Adrenal gland (tissue), 5 donors: ENCODE results near the gene METTL2B.
"Not testable (repeated sequence)": the region's sequence is repeated elsewhere in the genome, so short reads cannot be mapped to it uniquely, and the experiment has no call there.

ENCODE experiments used
- CTCF ChIP-seq, 6 experiments: fragments of 450-650 bp in 4 of 6; fragments of 200-600 bp in 2 of 6; sonication (generic) in 1 of 6; IDR thresholded peaks; 1 replicate in 5 of 6; 2 replicates in 1 of 6; pipeline versions ENCODE4 v1.5.1 to v1.8.0; 2016 to 2021; ENCODE audit warnings: antibody characterized with exemption in 6 of 6, mild to moderate bottlenecking in 2 of 6, moderate library complexity in 1 of 6
- POLR2A ChIP-seq, 2 donors: fragments of 450-650 bp; IDR thresholded peaks; one replicate each; pipeline ENCODE4 v1.6.1; 2017; ENCODE audit warnings: antibody characterized with exemption in 2 of 2, mild to moderate bottlenecking in 2 of 2, moderate library complexity in 1 of 2
- donor health status: DM: no; HTN: no; CAD: no.

- not testable (repeated sequence) for TF ChIP-seq POLR2A, CTCF (IDR thresholded peaks at IDR 0.05)
These were observed 35.1 kb downstream of the METTL2B start for GRCh38 chr7:128511692-128512091.
